ENCODE measurements around the gene SDK2. TPM values are rescaled to one million over a fixed set of nuclear protein-coding genes. Genes with fewer than 3 reads are reported as not detected.
"Not testable (repeated sequence)": the region's sequence is repeated elsewhere in the genome, so short reads cannot be mapped to it uniquely, and the experiment has no call there.

SDK2 gene
- total RNA-seq, 2 experiments from 2014 or later = 1.4 to 1.6 TPM

DNA sequence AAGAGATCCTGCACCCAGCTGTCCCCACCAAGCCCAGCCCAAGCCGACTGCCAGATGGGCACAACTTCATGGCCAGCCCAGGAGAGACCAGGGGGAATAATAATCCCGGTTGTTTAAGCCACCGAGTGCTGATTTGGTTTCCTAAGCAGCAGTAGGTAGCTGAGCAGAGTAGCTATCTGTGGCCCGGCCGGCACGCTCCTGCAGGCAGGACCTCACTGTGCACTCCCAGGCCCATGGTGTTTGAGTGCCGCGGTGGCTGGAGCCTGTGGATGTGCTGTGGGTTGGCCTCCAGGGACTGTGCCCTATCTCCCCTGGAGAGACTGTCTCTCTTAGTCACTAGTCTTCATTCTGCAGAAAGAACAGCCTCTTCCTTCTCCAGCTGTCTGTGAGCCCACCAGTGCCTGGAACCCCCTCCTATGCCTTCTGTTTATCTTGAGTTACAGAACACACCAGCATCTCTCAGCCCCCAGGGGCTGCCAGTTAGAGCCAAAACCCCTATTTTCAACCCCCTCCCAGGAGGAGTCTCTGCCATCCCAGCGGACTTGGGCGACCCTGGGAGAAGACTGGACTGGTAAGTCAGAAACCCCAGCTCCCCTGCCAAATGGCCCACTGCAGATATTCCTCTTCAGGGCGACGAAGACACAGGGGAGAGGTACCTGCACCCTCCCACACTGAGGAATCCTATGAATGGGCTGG is 152.0 kb downstream of the SDK2 start:
- H3K36me3 Mint-ChIP-seq = no peaks in the 10 kb centered on the region
- no peaks in the 10 kb centered on the region for H3K27me3 Mint-ChIP-seq
- DNase-seq = no peak
- H3K4me3 Mint-ChIP-seq = no peak overlapping the region
- no peak overlapping the region for H3K27ac Mint-ChIP-seq
- no peaks in the 10 kb centered on the region for H3K4me1 Mint-ChIP-seq
- H3K9me3 Mint-ChIP-seq = no peaks in the 10 kb centered on the region

DNA sequence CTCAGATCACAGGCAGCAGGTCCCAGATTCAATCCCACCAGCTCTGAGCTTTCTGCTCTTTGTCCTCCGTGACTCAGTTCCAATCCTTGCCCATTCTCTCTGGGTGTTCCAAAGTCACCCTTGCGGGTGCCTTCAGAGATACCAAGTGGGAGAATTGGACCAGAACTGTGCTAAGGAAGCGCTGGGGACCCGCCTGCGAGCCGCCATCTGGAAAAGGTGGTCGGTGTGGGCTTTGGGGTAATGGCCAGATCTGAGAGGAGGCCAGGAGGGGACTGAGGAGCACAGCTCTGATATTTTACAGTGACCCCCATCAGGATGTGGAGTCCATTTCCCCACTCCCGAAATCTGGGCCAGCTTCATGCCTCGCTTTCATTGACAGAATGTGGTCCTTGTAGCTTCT is 152.6 kb downstream of the SDK2 start:
- H3K4me3 Mint-ChIP-seq = no peak overlapping the region
- no peaks in the 10 kb centered on the region for H3K36me3 Mint-ChIP-seq
- no peak overlapping the region for H3K27ac Mint-ChIP-seq
- H3K4me1 Mint-ChIP-seq = no peaks in the 10 kb centered on the region
- H3K9me3 Mint-ChIP-seq = no peaks in the 10 kb centered on the region
- H3K27me3 Mint-ChIP-seq = no peaks in the 10 kb centered on the region
- DNase-seq = no peak

- Mint-ChIP-seq H3K27ac (no peak overlapping the region), H3K36me3 (peaks cover 3% of the 10 kb centered on the region), H3K4me1 (no peaks in the 10 kb centered on the region), H3K9me3 (peaks cover 3% of the 10 kb centered on the region), H3K4me3 (no peak overlapping the region), H3K27me3 (no peaks in the 10 kb centered on the region)
- DNase-seq = no peak
These were observed 153.4 kb downstream of the SDK2 start for GRCh38 chr17:73490851-73491250.

GRCh38 chr17:73489991-73490390 is 154.3 kb downstream of the SDK2 start:
- Mint-ChIP-seq H3K4me1 (no peaks in the 10 kb centered on the region), H3K27ac (no peak overlapping the region)

GRCh38 chr17:73489333-73489732 is 154.9 kb downstream of the SDK2 start:
- peaks cover 11% of the 10 kb centered on the region for H3K36me3 Mint-ChIP-seq

More at GRCh38 chr17:73489991-73490390, 154.3 kb downstream of the SDK2 start:
- Mint-ChIP-seq H3K4me3 (no peak overlapping the region), H3K9me3 (peaks cover 10% of the 10 kb centered on the region), H3K36me3 (peaks cover 9% of the 10 kb centered on the region), H3K27me3 (no peaks in the 10 kb centered on the region)
- no peak for DNase-seq

GRCh38 chr17:73485130-73485529 is 159.1 kb downstream of the SDK2 start:
- Mint-ChIP-seq H3K4me1 (no peaks in the 10 kb centered on the region), H3K4me3 (no peak overlapping the region), H3K9me3 (peaks cover 14% of the 10 kb centered on the region)

More at GRCh38 chr17:73489333-73489732, 154.9 kb downstream of the SDK2 start:
- H3K27me3 Mint-ChIP-seq = no peaks in the 10 kb centered on the region
- H3K4me1 Mint-ChIP-seq = no peaks in the 10 kb centered on the region
- no peak for DNase-seq
- no peak overlapping the region for H3K4me3 Mint-ChIP-seq
- H3K27ac Mint-ChIP-seq = no peak overlapping the region
- H3K9me3 Mint-ChIP-seq = peaks cover 14% of the 10 kb centered on the region

DNA sequence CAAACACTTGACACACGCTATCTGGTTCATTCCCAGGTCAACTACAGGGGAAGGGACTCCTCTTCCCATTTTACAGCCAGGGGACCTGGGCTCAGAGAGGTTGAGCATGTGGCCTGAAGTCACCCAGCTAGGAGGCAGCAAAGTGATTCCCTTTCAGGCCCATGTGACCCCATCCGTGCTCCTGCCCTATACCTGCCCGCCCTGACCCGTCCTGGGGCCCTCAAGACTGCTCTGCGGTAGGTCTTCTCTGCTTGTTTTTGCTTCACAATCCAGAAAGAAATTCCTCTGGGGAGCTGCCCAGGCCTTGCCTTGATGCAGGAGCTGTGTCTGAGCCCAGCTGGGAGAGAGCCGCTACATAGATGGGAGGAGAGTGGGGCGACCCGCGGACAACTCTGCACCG is 161.4 kb downstream of the SDK2 start:
- no peak overlapping the region for H3K27ac Mint-ChIP-seq
- H3K36me3 Mint-ChIP-seq = peaks cover 11% of the 10 kb centered on the region
- no peaks in the 10 kb centered on the region for H3K4me1 Mint-ChIP-seq
- H3K27me3 Mint-ChIP-seq = no peaks in the 10 kb centered on the region
- peaks cover 14% of the 10 kb centered on the region for H3K9me3 Mint-ChIP-seq
- H3K4me3 Mint-ChIP-seq = no peak overlapping the region
- no peak for DNase-seq

More at GRCh38 chr17:73485130-73485529, 159.1 kb downstream of the SDK2 start:
- DNase-seq = no peak
- H3K27ac Mint-ChIP-seq = no peak overlapping the region
- peaks cover 11% of the 10 kb centered on the region for H3K36me3 Mint-ChIP-seq
- H3K27me3 Mint-ChIP-seq = no peaks in the 10 kb centered on the region

- H3K4me3 Mint-ChIP-seq = no peak overlapping the region
- no peaks in the 10 kb centered on the region for H3K4me1 Mint-ChIP-seq
- DNase-seq = no peak
These were observed 162.0 kb downstream of the SDK2 start for GRCh38 chr17:73482251-73482716.

GRCh38 chr17:73481676-73482075 is 162.6 kb downstream of the SDK2 start:
- Mint-ChIP-seq H3K27ac (no peak overlapping the region), H3K9me3 (peaks cover 14% of the 10 kb centered on the region), H3K4me1 (no peaks in the 10 kb centered on the region), H3K36me3 (peaks cover 11% of the 10 kb centered on the region), H3K4me3 (no peak overlapping the region), H3K27me3 (no peaks in the 10 kb centered on the region)
- DNase-seq = no peak

More at GRCh38 chr17:73482251-73482716, 162.0 kb downstream of the SDK2 start:
- Mint-ChIP-seq H3K36me3 (peaks cover 11% of the 10 kb centered on the region), H3K9me3 (peaks cover 14% of the 10 kb centered on the region), H3K27me3 (no peaks in the 10 kb centered on the region), H3K27ac (no peak overlapping the region)

DNA sequence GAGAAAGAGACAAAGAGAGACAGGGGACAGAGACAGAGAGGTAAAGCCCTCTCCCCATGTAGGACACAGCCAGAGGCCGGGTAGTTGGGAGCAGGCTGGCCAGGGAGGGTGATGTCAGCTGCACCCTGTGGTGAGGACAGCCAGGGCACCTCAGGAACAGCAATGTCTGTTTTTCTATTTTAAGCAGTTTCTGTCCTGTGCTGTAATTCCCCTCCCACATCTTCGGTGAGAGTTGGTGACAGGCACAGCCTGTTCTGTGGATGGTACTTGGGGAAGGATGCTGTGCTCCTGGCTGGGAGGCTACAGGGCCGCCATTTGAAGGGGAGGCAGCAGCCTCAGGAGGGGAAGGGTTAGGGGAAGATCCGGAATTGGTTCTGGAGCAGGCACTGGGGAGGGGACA is 163.5 kb downstream of the SDK2 start:
- H3K4me3 Mint-ChIP-seq = no peak overlapping the region
- no peaks in the 10 kb centered on the region for H3K4me1 Mint-ChIP-seq
- no peaks in the 10 kb centered on the region for H3K27me3 Mint-ChIP-seq
- no peak for DNase-seq
- H3K36me3 Mint-ChIP-seq = peaks cover 7% of the 10 kb centered on the region
- H3K27ac Mint-ChIP-seq = no peak overlapping the region
- peaks cover 10% of the 10 kb centered on the region for H3K9me3 Mint-ChIP-seq

DNA sequence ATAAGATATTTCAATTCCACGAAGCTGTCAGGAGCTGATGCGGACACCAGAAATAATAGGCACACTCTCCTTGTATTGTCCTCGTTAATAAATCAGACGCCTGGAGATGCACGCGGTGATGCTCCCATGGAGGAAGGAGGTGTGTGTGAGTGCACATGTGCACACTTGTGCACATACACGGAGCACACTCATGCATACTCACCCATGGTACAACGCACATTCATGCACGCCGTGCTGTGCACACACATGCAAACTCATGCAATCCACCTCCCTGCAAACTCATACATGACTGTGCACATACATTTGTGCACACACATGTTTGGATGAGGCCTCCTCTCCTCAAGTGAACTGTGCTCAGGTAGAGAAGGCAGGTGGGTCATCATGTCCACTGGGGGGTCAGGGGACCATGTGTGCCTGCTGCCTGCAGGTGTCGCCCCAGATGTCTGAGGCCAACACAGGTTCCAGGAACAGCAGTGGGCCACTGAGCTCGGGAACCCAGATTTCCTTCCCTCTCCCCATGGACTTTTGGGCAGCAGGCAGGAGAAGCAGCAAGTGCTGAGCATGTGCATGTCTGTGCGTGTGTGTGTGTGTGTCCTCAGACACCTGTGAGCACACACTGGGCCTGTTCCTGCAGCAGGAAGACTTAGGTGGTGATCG is 165.3 kb downstream of the SDK2 start:
- Mint-ChIP-seq H3K27ac (no peak overlapping the region), H3K9me3 (no peaks in the 10 kb centered on the region), H3K27me3 (no peaks in the 10 kb centered on the region), H3K4me1 (peaks cover 2% of the 10 kb centered on the region), H3K36me3 (no peaks in the 10 kb centered on the region), H3K4me3 (no peak overlapping the region)
- no peak for DNase-seq

- no peak for DNase-seq
These were observed 165.9 kb downstream of the SDK2 start for GRCh38 chr17:73478334-73478733.

GRCh38 chr17:73476890-73477350 is 167.3 kb downstream of the SDK2 start:
- H3K27ac Mint-ChIP-seq = no peak overlapping the region
- no peaks in the 10 kb centered on the region for H3K36me3 Mint-ChIP-seq
- no peak for DNase-seq
- H3K4me1 Mint-ChIP-seq = peaks cover 2% of the 10 kb centered on the region
- peaks cover 3% of the 10 kb centered on the region for H3K9me3 Mint-ChIP-seq
- H3K27me3 Mint-ChIP-seq = no peaks in the 10 kb centered on the region
- H3K4me3 Mint-ChIP-seq = no peak overlapping the region

More at GRCh38 chr17:73478334-73478733, 165.9 kb downstream of the SDK2 start:
- Mint-ChIP-seq H3K4me1 (peaks cover 2% of the 10 kb centered on the region), H3K27me3 (no peaks in the 10 kb centered on the region), H3K27ac (no peak overlapping the region), H3K36me3 (no peaks in the 10 kb centered on the region), H3K4me3 (no peak overlapping the region), H3K9me3 (no peaks in the 10 kb centered on the region)

DNA sequence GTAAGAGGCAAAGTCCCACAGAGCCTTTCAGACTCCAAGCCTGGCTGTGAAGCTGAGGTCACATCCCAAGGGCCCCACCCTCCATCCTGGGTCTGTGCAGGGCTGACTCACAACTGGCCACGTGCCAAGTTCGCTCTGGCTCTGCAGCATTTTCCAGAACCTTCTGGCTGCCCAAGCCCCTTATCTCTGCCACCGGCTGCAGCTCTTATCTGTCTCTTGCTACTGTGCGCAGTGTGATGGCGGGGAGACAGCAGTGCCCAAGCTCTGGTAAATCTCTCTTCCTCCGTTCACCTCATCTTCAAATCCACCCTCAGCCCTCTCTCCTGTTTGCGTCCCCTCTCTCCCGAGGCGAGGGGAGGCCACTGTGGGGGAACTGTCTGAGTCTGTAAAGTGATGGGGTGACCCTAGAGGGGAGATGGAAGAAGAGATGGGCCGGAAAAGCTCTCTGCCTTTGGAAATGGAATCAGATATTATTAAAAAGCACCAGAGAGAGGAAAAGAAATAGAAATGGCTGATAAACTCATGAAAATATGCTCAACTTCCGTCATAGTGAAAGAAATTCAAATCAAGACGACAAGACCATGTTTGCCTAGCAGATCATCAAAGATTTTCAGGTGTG is 169.8 kb downstream of the SDK2 start:
- no peak overlapping the region for H3K27ac Mint-ChIP-seq
- peaks cover 3% of the 10 kb centered on the region for H3K9me3 Mint-ChIP-seq
- no peaks in the 10 kb centered on the region for H3K27me3 Mint-ChIP-seq
- H3K4me1 Mint-ChIP-seq = peaks cover 2% of the 10 kb centered on the region
- no peaks in the 10 kb centered on the region for H3K36me3 Mint-ChIP-seq
- H3K4me3 Mint-ChIP-seq = no peak overlapping the region
- DNase-seq = peak; percentile 10

DNA sequence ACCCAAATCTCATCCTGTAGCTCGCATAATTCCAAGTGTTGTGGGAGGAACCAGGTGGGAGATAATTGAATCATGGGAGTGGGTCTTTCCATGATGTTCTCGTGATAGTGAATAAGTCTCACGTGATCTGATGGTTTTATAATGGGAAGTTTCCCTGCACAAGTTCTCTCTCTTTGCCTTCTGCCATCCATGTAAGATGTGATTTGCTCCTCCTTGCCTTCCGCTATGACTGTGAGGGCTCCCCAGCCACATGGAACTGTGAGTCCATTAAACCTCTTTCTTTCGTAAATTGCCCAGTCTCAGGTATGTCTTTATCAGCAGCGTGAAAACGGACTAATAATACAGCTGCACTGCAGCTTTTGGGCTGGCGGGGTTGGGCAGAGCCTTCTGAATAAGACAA is 171.5 kb downstream of the SDK2 start:
- not testable (repeated sequence) for H3K27me3 Mint-ChIP-seq, H3K4me1 Mint-ChIP-seq, H3K27ac Mint-ChIP-seq, H3K4me3 Mint-ChIP-seq, H3K36me3 Mint-ChIP-seq, DNase-seq, H3K9me3 Mint-ChIP-seq

Data from activated naive CD8-positive, alpha-beta T cell treated with anti-CD3 and anti-CD28 coated beads for 36 hours (primary cell).